ENCODE results near the gene ITGA1.

GRCh38 chr5:52746539-52746938 is 41.2 kb upstream of the ITGA1 start:
- no peak for TF ChIP-seq CTCF (IDR thresholded peaks at IDR 0.05)
- no peak for TF ChIP-seq POLR2A (IDR thresholded peaks at IDR 0.05)

Data from breast epithelium (tissue), 3 donors.